ENCODE data around the gene EEF2KMT.
"Not testable (repeated sequence)": the region's sequence is repeated elsewhere in the genome, so short reads cannot be mapped to it uniquely, and the experiment has no call there.

DNA sequence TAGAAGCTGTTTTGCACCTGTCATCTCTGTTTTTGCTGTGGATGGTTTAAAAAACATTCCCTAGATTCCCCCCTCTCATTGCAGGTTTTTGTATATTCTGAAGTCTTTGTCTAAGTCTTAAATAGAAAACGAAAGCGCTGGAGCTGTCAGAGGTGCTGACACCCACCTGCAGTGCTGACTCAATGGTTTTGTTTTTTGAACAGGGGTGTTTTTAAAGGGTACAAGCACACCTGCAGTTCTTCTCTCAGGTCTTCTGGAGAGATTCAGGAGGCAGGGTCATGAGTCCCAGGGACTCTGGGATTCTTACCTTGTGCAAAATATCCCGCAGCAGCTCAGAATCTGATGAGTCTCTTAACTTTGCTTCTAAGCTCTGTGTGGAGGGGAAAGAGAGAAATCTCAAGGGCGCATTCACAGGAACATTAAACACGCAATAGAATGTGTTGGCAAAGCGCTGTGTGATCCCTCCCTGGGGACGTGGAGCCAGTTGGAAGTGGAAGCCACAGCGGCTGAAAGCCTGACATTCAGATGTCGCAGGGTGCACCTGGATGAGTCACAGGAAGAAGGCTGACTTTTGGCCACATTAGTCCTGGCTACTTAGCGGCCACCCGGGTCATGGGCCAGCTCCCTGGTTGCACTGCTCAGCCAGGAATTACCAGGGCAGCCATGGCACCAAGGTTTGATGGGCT lies 2.3 kb downstream of the EEF2KMT start:
- TF ChIP-seq, protein P1, sequence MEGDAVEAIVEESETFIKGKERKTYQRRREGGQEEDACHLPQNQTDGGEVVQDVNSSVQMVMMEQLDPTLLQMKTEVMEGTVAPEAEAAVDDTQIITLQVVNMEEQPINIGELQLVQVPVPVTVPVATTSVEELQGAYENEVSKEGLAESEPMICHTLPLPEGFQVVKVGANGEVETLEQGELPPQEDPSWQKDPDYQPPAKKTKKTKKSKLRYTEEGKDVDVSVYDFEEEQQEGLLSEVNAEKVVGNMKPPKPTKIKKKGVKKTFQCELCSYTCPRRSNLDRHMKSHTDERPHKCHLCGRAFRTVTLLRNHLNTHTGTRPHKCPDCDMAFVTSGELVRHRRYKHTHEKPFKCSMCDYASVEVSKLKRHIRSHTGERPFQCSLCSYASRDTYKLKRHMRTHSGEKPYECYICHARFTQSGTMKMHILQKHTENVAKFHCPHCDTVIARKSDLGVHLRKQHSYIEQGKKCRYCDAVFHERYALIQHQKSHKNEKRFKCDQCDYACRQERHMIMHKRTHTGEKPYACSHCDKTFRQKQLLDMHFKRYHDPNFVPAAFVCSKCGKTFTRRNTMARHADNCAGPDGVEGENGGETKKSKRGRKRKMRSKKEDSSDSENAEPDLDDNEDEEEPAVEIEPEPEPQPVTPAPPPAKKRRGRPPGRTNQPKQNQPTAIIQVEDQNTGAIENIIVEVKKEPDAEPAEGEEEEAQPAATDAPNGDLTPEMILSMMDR (IDR thresholded peaks at IDR 0.05) = not testable (repeated sequence)
- not testable (repeated sequence) for TF ChIP-seq ZFX (IDR thresholded peaks at IDR 0.05; ENCODE audit: borderline replicate concordance)
